Measurements from ENCODE around the gene ZFPM1.
A peak's percentile ranks its signal among the peaks of the same experiment; 100 is the strongest.

Gene ZFPM1

DNA sequence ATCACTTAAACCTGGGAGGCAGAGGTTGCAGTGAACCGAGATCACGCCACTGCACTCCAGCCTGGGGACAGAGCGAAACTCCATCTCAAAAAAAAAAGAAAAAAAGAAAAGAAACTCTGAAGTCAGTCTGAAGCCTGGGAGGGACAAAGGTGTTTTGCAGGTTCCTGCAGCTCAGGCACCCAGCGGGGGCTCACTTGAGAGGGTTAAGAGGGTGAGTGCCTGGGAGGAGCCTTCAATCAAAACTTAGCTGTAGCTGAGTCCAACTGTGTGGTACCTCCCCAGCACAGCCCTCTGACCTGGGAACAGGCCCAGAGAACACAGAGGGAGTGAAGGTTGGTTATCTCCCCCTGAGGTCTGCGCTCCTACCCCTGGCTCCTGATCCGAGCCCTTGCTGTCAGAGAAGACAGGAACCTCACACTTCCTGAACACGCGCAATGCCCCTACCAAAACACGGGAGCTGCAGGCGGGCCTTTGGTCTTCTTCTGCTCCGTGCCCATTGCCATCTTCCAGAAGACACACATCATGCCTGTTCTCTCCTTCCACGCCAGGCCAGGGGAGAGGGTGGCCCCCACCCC, 96.7 kb downstream of the ZFPM1 start:
- DNase-seq, result no peak

DNA sequence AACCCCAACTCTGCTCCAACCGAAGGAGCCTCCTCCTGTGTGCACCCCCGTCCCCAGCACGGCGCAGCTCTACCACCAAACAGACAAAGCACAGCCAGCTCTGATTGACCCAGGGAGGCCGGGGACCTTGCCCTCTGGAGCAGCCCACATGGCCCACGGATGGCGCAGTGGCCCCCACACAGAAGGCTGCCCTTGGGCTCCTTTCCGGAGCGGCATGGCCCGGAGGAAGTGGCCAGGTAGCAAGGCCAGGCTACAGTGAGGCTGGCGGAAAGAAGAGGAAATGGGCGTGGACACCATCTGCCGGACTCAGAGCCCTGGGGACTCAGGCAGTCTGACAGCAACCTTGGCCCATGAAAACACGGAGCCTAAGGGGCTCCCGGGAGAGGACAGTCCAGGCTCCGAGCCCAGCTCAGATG, 97.2 kb downstream of the ZFPM1 start:
- no peak for DNase-seq

DNA sequence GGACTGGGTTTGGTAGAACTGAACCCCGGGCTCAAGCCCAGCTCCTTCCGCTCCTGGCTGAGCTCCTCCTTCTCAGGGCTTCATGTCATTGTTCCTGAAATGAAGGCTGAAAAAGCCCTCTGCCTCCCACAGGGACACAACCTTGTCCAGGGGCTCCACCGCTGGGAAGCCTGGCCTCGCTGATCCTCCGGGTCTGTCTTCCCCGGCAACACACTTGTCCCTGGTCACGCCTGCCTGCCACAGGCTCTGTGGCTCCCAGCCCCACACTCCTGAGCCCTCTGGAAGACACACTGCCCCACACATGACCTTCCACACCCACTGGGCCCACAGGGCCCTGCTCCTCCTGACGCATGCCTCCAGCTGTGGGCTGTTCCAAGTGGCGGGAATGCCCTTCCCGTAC, 99.1 kb downstream of the ZFPM1 start:
- no peak for DNase-seq

DNA sequence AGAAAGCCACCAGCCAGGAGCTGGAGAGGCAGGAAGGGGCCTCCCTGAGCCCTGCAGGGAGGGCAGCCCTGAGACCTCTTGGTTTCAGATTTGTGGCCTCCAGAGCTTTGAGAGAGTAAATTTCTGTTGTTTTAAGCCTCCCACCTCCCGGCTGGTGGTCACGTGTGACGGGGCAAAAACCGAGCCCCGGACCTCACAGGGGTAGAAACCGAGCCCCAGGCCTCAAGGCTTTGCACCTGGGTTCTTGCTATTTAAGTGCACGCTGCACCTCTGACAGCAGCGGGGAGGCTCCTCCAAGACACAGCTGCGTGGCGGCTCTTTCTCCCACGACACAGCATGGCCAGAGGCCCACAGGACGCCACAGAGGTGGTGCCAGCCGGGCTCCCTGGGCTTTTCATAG, 99.7 kb downstream of the ZFPM1 start:
- DNase-seq, result no peak

DNA sequence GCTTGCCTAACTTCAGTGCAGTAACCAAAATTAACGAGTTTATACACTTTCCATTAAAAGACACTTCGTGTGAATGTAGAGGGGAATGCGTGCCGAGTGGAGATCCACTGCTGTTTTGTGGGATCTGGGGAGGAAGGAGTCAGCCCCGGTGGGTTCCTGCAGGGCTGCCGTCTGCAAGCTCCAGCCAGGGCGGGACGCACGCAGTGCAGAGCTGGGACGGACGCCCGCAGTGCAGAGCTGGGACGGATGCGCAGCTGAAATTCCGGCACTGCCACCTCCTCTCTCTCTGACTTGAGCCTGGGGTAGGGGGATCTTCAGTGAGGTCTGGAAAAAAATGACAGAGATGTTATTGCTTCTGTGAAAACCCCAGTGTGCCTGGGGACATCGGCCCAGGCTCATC, 100.7 kb downstream of the ZFPM1 start:
- DNase-seq, result no peak

DNA sequence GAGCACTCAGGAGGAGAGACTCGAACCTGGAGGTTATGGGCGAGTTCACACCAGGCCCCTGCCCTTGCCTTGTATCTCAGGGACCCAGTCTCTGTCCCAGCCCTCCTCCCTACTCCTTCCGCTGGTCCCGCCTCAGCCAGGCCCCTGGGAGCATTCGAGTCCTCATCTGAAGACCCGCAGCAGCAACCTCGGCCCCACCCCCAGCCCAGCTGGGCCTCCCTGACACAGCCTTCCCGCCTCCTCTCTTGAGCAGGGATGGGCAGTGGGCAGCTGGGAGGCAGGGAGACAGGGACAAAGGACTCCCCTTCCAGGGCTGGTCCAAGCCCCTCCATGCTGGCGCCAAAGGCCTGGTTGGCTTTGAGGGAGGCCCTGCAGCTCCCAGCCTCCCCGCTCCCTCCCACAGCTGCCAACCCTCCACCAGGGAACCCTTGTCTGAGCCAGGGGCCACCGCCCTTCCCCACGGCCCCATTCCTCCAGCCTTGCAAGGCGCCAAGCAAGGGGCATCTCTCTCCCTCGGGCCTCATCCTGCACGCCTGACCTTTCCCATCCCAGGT, 101.7 kb downstream of the ZFPM1 start:
- DNase-seq, result no peak

DNA sequence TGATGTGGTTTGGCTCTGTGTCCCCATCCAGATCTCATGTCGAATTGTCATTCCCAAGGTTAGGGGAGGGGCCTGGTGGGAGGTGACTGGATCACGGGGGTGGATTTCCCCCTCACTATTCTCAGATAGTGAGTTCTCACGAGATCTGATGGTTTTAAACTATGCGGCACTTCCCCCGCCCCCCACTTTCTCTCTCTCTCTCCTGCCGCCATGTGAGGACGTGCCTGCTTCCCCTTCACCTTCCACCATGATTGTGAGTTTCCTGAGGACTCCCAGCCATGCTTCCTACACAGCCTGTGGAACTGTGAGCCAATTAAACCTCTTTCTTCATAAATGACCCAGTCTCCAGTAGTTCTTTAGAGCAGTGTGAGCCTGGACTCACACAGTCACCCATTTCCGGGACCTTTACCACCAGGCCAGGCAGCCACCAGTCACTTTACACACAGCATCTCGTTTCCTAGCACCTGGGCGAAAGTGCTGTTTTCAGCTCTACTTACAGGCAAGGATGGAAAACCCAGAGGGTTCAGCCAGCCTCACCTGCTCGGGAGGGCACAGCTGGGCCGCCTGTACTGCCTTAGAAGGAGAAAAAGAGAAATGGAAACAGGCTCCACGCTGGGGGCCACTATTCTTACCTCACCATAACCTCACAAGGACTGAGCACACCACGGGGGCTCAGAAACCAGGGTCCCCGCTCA, 103.4 kb downstream of the ZFPM1 start:
- DNase-seq, result no peak

DNA sequence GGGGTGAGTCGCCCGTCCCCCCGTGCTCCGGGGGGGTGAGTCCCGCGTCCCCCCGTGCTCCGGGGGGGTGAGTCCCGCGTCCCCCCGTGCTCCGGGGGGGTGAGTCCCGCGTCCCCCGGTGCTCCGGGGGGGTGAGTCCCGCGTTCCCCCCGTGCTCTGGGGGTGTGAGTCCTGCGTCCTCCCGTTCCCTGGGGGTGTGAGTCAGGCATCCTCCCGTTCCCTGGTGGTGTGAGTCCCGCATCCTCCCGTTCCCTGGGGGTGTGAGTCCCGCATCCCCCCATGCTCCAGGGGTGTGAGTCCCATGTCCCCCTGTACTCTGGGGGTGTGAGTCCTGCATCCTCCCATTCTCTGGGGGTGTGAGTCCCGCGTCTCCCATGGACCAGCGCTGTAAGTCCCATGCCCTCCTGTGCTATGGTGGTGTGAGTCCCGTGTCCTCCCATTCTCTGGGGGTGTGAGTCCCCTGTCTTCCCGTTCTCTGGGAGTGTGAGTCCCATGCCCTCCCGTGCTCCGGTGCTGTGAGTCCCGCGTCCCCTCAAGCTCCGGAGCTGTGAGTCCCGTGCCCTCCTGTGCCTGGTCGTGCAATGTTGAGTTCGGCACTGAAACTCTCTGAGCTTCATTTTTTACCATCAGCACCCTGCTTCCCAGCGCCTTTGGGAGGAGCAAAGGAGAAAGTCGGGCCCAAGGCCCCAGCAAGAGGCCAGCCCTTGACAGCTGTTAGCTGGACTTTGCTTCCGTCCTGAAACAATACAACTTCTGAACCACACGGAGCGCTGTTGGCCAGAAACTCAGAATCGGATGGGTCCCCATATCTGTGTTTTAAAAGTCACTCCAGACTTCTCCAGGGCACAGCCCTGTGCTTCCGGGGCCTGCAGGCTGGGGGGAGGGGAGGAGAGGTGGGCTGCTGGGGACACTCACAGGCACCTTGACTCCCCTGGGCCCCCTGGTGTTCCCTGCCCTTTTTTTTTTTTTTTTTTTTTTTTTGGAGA, 105.7 kb downstream of the ZFPM1 start:
- no peak for DNase-seq

DNA sequence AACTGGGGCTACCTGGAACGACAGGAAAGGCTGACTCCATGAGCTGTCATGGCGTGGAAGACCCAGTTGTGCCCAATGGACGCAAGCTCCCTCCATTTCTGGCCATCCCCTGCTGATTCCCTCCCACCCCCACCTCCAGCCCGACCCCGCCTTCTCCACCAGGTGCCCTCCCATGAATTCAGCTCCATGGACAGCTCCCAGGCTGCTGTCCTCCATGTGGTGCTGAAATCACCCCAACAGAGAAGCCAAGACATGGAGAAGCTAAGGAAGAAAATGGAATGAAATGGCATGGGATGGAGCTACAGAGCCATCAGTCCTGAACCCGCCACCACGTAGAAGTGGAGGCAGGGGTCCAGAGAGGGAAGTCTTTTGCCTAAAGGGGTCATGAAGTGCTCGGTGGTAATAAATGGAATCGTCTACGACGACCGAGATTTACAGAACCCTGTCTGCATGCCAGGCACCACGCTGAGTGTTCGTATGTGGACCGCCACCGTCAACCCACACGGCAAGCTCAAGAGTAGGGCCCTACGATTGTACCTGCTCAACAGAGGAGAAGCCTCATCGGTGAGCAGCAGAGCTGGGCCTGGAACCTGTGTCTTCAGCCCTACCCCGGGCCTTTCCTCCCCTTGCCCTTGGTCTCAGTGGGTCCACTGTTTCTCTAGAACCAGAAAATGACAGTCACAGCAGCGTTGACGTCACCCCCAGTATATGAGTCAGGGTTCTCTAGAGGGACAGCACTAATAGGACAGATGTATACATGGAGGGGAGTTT, 107.8 kb downstream of the ZFPM1 start:
- no peak for DNase-seq

DNA sequence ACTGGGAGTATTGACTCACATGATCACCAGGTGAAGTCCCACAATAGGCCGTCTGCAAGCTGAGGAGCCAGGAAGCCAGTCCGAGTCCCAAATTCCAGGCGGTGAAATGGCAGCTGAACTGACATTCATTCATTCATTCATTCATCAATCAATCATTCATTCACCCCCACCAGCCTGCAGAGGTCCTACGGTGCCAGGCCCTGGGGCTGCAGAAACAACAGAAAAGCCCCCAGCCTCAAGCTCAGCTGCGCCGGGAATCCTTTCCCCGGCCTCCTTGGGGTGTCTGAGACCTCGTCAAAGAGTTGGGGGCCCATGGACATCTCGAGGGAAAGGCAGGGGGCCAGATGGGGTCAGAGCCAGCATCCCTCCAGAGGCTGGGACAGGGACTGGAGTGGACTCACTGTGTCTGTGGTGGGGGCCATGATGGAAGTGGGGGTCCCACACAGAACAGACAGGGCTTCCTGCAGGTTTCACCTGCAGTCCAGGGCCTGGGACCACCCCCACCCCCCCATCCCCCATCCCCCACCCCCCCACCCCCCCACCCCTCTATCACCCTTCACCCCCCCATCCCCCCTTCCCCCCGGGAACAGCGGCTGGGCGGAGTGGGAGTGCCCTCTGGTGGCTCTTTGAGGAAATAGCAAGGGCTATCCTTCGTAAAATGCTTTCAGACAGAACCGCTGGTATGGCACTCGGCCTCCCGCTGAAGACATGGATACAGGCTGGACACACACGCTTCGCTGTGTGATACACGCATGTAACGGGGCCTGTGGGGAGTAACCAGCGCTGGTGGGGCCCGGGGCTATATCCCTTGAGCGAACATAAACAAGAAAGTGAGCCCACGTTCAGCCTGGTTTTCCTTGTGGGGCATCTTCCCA, 108.6 kb downstream of the ZFPM1 start:
- DNase-seq, result peak; percentile 69

DNA sequence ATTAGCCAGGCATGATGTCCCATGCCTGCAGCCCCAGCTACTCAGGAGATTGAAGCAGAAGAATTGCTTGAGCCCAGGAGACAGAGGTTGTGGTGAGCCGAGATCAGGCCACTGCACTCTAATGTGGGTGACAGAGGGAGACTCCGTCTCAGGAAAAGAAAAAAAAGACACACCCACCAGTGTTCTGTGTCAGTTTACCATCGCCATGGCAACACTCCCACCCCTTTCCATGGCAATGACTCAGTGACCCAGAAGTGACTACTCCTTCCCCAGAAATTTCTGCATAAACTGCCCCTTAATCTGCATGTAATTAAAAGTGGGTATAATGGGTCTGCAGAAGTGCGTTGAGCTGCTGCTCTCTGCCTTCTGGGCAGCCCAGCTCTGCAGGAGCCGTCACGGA, 113.1 kb downstream of the ZFPM1 start:
- no peak for DNase-seq

DNA sequence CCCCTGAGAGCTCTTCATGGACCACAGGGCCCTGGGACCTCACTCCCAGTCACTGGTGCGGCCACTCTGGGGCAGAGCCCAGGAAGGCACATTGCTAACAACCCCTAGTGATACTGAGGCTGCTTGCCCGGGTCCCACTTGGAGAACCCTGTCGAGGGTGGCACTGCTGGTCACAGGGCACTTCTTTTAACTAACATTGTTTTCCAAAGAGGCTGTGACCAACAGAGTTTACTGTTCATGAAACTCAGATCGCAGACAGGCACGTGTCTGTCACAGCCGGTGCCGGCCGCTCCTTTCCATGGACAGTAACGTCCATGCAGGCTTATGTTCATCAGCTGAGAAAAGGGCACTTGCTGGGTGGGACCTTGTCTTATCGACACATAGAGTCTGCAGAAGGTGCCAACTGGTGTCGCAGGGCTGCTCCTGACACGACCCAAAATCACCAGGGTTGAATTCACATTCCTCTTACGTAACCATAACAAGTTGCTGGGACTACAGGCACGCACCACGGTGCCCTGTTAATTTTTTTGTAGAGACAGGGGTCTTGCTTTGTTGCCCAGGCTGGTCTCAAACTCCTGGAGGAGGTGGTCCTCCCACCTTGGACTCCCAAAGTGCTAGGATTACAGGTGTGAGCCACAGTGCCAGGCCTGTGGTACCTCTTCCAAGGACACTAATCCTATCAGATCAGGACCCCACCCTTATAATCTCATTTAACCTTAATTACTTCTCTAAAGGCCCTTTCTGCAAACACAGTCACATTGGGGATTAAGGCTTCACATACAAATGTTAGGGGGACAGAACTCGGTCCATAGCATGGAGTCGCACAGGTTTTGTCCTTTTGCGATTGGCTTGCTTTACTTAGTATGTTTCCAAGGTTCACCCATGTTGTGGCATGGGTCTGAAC, 115.9 kb downstream of the ZFPM1 start:
- DNase-seq, result no peak

DNA sequence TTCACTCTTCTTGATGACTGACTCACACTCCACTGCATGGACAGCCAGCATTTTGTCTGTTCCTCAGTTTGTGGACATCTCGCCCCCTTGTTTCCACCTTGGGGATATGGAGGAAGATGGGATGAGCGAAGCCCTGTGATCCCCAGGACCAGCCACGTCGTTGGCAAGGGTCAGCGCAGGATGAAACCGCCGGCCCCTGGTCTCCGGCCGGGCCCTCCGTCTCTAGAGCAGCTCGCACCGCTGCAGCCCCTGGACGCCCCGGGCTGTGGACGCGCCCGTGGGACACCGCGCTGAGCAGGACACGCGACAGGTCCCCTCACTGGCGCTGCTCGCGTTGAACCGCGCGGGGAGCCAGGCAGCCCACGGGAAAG, 116.5 kb downstream of the ZFPM1 start:
- no peak for DNase-seq

DNA sequence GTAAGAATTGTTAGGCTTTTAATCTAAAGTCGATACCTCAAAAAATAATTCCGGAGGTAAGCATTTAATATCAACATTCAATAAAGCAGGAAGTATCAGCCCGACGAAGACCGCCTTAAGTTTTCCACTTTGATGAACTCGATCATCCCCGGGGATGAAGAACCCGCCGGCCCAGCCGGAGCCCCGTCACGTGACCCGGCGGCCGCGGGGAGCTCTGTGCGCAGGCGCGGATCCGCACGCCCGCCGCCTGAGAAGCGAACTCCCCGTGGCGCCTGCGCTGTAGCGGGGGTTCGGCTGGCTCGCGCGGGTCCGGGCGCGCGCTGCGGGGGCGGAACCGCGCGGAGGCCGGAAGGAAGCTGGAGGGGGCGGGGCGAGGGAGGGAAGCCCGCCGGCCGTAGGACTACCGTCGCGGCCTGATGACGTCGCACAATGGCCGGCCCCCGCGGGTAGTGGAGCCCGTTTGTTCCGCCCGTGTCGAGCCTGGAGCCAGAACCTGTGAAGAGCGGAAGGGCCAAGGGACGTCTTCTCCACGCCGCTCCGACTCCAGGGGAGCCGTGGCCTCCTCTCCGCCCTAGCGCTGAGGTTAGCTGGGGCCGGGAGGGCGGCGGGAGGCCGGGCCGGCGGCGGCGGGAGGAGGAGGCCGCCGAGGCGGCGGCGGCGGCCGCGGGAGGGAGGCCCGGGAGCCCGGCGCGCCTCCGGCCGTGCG, 117.1 kb downstream of the ZFPM1 start, which contains the start of gene ZC3H18:
Gene ZC3H18, plus strand, starts transcription at position 419 of the 706 bp plus-strand sequence. CDS start 6,721 bp downstream, outside the sequence.
- peak; percentile 98 for DNase-seq

DNA sequence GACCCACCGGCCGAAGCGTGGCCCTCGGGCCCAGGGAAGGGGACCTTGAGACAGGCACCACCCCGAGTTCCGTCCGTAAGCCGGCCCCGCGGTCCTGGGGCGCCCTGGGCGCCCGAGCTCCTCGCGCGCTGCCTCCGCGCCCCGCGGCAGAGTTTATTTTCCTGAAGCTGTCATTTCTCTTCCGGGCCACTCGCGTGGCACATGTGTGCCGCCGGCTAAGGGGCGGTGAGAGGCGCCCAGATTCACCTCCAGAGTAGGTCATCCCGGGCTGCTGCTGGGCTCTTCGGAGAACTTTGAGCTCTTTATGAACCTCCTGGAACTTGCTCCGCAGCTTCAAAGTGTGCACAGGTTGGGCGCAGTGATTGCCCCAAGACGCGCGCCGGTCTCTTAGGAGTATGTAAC, 117.6 kb downstream of the ZFPM1 start:
- peak; percentile 48 for DNase-seq

DNA sequence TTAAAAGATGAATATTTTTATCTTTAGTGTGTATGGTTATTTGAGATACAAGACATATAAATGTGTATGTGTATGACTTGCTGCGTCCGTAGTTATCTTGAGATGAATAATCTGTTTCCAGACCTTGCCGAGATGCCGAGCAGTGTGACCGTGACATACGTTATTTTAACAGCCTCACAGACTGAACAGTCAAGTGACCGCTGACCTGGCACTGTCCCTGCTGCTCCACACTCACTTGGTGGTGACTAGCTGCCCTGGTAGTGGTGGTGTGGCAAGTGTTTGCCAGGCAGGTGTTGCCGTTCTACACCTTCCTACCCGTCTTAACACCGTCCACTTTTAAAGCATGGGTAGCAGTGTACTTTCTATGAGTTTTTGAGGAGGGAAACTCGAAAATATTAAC, 122.2 kb downstream of the ZFPM1 start:
- DNase-seq, result no peak

DNA sequence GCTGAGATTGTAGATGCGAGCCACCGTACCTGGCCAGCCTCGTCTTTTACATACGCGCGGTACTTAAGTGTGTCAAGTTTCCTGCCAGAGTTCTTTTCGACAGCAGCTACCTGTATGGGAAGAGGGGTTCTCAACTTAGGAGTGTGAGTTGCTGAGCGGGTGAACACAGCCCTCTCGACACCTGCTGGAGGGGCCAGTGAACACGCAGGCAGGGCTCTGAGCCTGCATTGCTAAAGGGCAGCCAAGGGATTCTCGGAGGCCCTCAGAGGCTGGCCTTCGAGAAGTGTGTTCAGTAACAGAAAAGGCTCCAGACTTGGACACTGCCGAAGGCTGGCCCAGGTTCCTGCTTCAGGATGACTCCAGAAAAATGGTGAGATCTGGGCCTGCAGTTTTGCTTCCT, 123.2 kb downstream of the ZFPM1 start:
- DNase-seq, result no peak

DNA sequence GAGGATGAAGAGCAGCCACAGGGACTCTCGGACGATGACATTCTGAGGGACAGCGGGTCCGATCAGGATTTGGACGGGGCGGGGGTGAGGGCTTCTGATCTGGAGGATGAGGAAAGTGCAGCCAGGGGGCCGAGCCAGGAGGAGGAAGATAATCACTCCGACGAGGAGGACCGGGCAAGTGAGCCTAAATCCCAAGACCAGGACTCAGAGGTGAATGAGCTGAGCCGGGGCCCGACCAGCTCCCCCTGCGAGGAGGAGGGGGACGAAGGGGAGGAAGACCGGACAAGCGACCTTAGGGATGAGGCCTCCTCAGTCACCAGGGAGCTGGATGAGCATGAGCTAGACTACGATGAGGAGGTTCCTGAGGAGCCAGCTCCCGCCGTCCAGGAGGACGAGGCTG, 124.1 kb downstream of the ZFPM1 start:
- DNase-seq, result no peak

DNA sequence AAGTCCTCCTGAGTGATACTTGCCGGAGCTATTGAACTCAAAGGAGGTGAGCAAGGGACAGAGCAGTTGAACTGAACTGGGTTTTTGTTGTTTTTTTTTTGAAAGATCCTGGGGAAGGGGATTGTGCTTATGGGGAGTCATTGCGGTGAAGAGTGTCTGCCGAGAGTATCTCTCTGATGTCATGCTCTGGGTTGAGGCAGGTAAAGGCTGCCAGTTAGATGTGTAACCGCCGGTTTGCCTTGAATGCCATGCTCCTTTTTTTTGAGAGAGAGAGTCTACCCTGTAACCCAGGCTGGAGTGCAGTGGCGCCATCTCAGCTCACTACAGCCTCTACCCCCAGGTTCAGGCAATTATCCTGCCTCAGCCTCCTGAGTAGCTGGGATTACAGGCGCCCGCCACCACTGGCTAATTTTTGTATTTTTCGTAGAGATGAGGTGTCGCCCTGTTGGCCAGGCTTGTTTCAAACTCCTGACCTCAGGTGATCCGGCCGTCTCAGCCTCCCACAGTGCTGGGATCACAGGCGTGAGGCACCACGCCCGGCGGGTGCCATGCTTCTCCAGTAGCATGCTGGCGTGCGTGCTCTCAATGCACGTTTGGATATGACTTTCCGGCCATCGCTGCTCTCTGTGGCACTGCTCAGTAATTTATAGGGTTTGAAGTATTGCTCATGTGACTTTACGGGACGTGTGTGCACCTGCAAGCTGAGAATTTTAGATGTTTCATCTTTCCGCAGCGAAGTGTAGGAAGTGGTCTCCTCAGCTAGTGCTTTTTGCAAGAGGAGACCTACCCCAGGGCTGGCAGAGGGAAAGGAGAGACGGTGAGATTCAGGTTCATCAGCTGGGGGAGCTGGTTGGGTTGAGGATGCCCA, 125.6 kb downstream of the ZFPM1 start:
- no peak for DNase-seq
